GM19238 (cell line): ENCODE data around the gene SLC25A28.

ENCODE experiments used
- DNase-seq: peaks from one replicate; pipeline ENCODE4 v3.0.0; 2011; ENCODE audit warnings: low spot score; ENCODE audit not compliant: insufficient read length

Gene SLC25A28, protein sequence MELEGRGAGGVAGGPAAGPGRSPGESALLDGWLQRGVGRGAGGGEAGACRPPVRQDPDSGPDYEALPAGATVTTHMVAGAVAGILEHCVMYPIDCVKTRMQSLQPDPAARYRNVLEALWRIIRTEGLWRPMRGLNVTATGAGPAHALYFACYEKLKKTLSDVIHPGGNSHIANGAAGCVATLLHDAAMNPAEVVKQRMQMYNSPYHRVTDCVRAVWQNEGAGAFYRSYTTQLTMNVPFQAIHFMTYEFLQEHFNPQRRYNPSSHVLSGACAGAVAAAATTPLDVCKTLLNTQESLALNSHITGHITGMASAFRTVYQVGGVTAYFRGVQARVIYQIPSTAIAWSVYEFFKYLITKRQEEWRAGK

GRCh38 chr10:99619851-99620710 is at the start of gene SLC25A28:
Gene SLC25A28, minus strand, starts transcription at chr10:99620439. Its CDS starts 104 bp downstream, at chr10:99620335.
- DNase-seq: no peak

DNA sequence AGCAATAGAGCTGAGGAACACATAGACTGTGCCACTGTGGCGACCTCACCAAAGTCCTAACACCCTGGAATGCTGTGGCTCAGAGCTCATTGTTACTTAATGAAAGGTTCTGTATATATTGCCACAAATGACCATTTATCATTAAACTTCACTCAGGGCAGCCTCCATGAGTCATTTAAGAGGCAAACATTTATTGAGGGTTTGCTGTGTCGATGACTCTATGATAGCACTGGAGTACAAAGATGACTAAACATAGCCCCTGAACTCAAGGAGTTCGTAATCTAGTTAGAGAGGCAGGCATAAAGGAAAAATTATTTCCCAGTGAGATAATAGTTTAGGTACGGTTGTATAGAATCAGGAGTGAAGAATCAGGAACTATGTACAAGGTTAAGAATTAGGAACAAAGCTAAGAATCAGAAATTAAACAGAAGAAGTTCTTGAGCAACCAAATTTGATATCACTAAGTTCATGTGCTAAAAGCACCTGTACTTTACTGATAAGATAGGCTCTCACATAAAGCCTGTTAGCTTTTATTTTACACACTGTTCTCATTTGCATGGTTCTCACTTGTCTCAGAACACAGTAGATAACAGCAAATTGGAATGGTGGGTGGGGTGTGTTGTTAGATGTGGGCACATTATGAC is 47.0 kb upstream of the SLC25A28 start:
- DNase-seq: no peak

- no peak for DNase-seq
Observed at GRCh38 chr10:99665304-99665703, 45.1 kb upstream of the SLC25A28 start.

DNA sequence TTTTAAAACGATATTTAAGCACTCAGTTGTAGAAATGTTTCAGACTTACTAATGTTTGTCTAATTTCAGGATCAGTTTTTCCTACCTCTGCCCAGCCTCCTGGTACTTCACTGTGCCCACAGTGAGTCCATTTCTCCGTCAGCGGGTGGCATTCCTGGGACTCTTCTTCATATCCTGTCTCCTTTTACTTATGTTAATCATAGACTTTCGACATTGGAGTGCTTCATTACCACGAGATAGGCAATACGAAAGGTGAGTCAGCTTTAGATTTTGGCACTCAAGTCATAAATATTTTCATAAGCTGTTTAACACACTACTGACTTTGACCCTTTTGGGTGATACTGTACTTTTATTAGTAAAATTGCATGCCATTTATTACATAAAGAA is 41.1 kb upstream of the SLC25A28 start:
- DNase-seq: no peak

- DNase-seq: no peak
Observed at GRCh38 chr10:99660662-99661376, 40.6 kb upstream of the SLC25A28 start.

DNA sequence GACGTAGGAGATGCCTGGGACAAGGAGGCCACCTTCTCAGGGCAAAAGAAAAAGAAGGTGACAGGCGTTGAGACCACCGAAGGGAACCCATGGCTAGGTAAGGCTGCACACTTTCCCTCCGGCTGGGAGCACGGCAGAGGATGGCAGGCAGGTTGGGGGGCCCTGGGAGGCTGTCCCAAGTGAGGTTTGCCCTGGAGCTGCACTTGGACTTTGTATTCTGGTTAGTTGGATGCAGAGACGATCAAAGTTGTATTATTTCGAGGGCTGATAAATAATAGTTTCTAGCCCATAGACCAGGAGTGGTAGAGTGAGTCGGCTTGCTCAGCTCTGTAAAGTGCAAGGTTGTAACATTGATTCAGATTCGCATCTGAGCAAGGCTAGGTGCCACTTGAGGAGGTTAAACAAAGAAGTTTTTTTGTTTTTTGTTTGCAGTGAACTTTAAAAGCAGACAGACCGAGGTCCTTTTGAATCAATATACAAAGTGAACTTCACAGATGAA is 39.7 kb upstream of the SLC25A28 start:
- no peak for DNase-seq

DNA sequence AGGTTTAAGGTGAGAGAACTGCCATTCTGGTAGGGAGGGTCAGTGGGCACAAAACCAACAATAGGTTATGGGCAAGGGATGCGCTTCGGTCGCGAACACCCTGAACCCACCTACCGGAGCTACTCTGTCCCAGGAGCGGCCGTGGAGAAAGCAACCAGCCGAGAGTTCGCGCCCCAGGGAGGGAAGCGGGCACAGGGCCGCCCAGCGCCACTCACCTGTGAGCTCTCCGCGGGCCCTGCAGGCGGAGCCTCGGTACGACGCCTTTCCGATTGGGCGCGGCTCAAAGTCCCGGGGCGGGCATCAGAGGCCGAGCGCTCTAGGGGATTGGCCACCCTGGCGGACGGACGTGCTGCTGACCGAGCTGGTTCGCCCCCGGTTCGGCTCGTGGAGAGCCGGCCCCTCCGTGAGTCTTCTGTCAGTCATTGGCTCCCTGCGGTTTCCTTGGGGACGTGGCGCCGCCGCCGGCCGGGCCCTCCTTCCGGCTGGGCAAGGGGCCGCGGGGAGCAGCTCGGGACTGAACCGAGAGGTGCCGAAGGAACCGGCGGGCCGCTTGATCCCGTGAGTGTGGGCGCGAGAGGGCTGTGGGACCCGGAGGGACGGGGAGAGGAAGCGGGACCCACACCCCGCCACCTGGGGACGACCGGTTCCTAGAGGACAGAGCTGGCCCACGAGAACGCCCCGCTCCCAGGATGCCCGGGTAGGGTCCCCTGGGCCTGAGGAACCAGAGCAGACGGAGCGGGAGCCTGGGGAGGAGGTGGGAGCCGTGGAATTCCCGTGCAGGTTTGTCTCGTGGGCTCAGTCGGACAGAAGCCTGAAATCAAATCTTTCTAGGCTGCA is 39.0 kb upstream of the SLC25A28 start, which contains the start of gene ENTPD7:
Gene ENTPD7 (plus strand): TSS at position 479 of the 837 bp plus-strand sequence. CDS start 448 bp downstream, outside the sequence.
- peak; percentile 97 for DNase-seq

- no peak for DNase-seq
Observed at GRCh38 chr10:99658622-99659030, 38.4 kb upstream of the SLC25A28 start.

GRCh38 chr10:99656199-99657064 is 36.2 kb upstream of the SLC25A28 start:
- no peak for DNase-seq

GRCh38 chr10:99654390-99655175 is 34.3 kb upstream of the SLC25A28 start:
- no peak for DNase-seq

DNA sequence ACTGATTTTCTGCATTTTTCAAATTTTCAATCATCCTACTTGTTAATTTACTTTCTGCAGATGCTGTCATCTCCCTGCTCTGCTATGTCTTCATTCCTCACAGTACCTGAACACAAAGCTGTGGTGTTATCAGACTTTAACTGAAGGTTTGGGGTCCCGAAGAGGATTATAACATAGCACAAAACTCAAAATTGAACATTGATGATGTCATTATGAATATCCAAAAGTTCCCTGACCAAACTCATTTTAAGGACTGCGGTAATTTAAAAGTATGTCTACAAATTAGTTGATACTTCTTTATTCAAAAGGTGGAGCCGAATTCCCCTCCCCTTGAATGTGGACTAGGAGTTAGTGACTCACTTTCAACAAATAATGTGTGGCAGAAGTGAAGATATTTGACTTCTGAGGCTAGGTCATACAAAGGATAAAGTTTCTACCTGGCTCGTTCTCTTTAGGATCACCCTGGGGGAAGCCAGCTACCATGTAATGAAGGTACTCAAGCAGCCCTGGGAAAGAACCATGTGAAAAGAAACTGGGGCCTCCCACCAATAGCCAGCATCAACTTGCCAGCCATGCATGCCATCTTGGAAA is 32.7 kb upstream of the SLC25A28 start:
- no peak for DNase-seq

GRCh38 chr10:99648717-99649116 is 28.5 kb upstream of the SLC25A28 start:
- DNase-seq: no peak

DNA sequence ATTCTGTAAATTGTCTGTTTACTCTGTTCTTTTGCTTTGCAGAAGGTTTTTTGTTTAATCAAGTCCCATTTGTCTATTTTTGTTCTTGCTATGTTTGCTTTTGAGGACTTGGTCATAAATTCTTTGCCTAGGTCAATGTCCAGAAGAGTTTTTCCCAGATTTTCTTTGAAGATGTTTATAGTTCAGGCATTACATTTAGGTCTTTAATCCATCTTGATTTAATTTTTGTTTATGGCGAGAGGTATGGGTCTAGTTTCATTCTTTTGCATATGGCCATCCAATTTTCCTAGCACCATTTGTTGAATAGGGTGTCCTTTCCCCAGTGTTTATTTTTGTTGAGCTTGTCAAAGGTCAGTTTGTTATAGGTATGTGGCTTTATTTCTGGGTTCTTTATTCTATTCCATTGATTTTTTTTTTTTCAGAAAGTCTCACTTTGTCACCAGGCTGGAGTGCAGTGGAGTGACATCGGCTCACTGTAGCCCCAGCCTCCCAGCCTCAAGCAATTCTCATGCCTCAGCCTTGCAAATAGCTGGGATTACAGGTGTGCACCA is 27.4 kb upstream of the SLC25A28 start:
- DNase-seq: no peak

DNA sequence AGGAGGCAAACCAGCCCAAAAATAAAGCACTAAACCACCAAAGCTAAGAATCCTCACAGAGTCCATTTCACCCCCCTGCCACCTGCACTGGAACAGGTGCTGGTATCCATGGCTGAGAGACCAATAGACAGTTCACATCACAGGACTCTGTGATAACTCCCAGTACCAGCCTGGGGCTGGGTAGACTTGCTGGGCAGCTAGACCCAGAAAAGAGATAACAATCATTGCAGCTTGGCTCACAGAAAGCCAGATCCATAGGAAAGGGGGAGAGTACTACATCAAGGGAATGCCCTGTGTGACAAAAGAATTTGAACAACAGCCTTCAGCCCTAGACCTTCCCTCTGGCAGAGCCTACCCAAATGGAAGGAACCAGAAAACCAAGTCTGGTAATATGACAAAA is 13.6 kb upstream of the SLC25A28 start:
- no peak for DNase-seq

DNA sequence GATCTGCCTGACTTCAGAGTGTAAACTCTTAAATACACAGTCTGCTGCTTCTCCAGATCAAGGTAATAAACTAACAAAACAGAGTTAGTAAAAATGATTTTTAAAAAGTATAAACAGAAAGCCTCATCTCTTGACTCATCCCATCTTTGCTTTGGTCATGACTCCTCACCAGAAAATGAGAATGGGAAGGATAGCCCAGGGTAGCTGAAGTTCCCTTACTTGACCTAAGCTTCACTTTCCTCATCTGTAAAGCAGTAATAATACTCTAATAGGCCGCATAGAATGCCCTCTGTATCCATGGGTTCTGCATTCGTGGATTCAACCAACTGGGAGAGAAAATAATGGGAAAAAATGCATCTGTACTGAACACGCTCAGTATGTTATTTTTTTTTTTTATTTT is 11.3 kb upstream of the SLC25A28 start:
- DNase-seq: no peak

GRCh38 chr10:99630991-99631390 is 10.8 kb upstream of the SLC25A28 start:
- DNase-seq: no peak

- no peak for DNase-seq
Observed at GRCh38 chr10:99630433-99630832, 10.2 kb upstream of the SLC25A28 start.

GRCh38 chr10:99629625-99629978 is 9.4 kb upstream of the SLC25A28 start:
- DNase-seq: no peak
